AG04450 (cell line): ENCODE measurements around the gene PANX2. TPM values are rescaled to one million over a fixed set of nuclear protein-coding genes. Genes with fewer than 3 reads are reported as not detected.

ENCODE experiments used
- CTCF ChIA-PET: fragments of 300-600, 350-600 bp; formaldehyde crosslinking; extraction: SDS; loops from one replicate; lab custom pipeline; 2022; ENCODE audit warnings: antibody characterized with exemption, inconsistent platforms; lab: Charles Lee
- POLR2A ChIA-PET: fragments of 350-600 bp; formaldehyde crosslinking; extraction: SDS; loops from one replicate; lab custom pipeline; 2021; ENCODE audit warnings: antibody characterized with exemption, inconsistent platforms; lab: Yijun Ruan, JAX
- DNase-seq: peaks from one replicate; pipeline ENCODE4 v3.0.0-alpha.2; 2011; ENCODE audit warnings: low read depth, low spot score
- H3K27ac ChIP-seq: one replicate; pipeline ENCODE4 v1.5.1; 2012; ENCODE audit warnings: low read depth, low read length, control low read depth
- H3K27me3 ChIP-seq: one replicate; pipeline ENCODE4 v1.6.0; 2012; ENCODE audit warnings: low read length; ENCODE audit not compliant: control insufficient read depth, insufficient read depth
- H3K4me3 ChIP-seq: 2 replicates; pipeline ENCODE4 v1.5.1; 2011; ENCODE audit warnings: mild to moderate bottlenecking, low read depth, low read length, control low read depth
- H3K9me3 ChIP-seq: 2 replicates; pipeline ENCODE4 v1.5.1; 2012; ENCODE audit warnings: low read length; ENCODE audit not compliant: control insufficient read depth, insufficient read depth
- CTCF ChIP-seq: IDR thresholded peaks from 2 replicates; pipeline ENCODE4 v1.5.1; 2011; ENCODE audit warnings: low read depth, low read length, control low read depth, inconsistent platforms
- polyA plus RNA-seq: library from polyadenylated mRNA; depleted of rRNA; stranded (reverse); fragments of >200 nt; gene quantifications from 2 replicates; pipeline ENCODE4 v1.2.3, GENCODE V29; 2011

Gene PANX2
- polyA plus RNA-seq, 1 experiment = 0.93 TPM

- no peak for TF ChIP-seq CTCF
- ChIA-PET CTCF (interaction anchor here (0.6 kb wide), 1 partner anchor 206 kb away, joined by 3 read pairs; no protein-coding TSS in a partner anchor), POLR2A (no interaction called here)
- H3K27ac ChIP-seq = peak overlapping the region; percentile 39
- no peaks in the 10 kb centered on the region for H3K27me3 ChIP-seq
- no peaks in the 10 kb centered on the region; the same call in 1 of the 2 replicates for H3K9me3 ChIP-seq
- DNase-seq = no peak
- peak overlapping the region; percentile 42 for H3K4me3 ChIP-seq
Observed at GRCh38 chr22:50190941-50191741, 20.6 kb downstream of the PANX2 start.

DNA sequence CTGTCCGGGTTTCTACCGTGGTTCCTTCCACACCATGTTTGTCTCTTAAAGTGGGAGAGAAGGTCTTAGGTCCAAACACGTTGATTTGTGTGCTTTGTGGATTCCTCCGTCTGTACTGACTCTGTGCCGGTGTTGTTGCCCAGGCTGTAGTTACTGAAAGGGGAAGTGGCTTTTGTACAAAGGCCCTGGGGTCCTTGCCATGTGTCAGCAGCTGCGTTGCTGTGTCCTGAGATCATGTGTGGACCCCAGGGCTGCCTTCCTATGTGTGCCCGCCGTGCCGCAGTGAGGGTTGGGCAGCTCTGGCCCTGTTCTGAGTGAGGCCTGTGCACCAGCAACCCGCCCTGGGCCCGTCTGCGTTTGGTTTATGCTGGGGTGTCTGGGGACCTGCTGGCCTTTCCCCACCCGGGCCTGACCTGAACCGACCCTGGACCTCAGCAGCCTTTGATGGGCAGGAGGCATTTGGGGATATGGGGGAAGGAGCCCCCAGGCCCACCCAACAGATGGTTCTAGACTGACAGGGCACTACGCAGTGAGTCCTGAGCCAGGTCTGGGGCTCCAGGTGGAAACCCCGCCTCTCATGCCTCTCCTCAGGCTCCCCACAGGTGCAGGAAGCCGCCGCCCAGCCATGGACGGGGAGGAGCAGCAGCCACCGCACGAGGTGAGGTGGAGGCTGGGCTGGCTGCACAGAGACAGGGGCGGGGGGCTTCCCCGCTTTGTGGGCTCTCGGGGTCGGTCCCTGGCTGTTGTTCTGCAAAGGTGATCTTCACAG lies 22.1 kb downstream of the PANX2 start:
- no peak overlapping the region for H3K4me3 ChIP-seq
- no peak for DNase-seq
- ChIA-PET CTCF (no interaction called here), POLR2A (no interaction called here)
- H3K27ac ChIP-seq = no peak overlapping the region
- H3K27me3 ChIP-seq = no peaks in the 10 kb centered on the region
- TF ChIP-seq CTCF = no peak
- no peaks in the 10 kb centered on the region; the same call in 1 of the 2 replicates for H3K9me3 ChIP-seq

GRCh38 chr22:50193621-50194020 lies 23.1 kb downstream of the PANX2 start:
- no peak for DNase-seq
- POLR2A ChIA-PET = no interaction called here
- H3K27ac ChIP-seq = no peak overlapping the region

DNA sequence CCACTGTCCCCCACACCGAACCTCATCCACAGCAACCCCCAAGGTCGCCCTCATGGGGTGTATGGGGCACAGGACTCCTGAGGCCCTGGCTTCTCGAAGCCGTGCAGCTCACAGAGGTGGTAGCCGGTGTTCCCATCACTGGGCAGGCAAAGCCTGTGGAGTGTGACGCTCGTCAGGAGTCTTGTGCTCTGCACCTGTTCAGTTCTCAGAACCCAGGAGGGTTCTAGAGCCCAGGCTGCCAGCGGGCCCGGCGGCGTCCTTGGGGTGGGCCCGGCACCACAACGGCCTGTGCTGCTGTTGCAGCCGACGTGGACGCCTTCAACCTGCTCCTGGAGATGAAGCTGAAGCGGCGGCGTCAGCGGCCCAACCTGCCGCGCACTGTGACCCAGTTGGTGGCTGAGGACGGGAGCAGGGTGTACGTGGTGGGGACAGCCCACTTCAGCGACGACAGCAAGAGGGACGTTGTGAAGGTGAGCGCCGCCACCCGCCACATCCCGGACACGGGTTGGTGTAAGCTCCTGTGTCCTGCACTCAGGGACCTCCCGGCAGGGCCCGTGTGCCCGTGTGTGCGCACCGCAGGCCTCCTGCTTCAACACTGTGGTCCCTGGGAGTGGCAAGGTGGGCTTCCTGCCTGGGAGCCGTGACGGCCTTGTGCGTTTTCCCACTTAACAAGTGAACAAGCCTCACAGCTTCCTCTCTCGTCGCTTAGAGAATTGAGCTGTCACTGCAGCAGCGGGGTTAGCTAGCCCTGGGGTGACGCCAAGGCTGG lies 23.7 kb downstream of the PANX2 start:
- Histone ChIP-seq H3K9me3 (no peaks in the 10 kb centered on the region; the same call in 1 of the 2 replicates), H3K27me3 (no peaks in the 10 kb centered on the region), H3K4me3 (no peak overlapping the region), H3K27ac (no peak overlapping the region)
- POLR2A ChIA-PET = no interaction called here
- DNase-seq = no peak
- no peak for TF ChIP-seq CTCF
- CTCF ChIA-PET = no interaction called here

More at GRCh38 chr22:50193621-50194020, 23.1 kb downstream of the PANX2 start:
- H3K4me3 ChIP-seq = no peak overlapping the region
- H3K27me3 ChIP-seq = no peaks in the 10 kb centered on the region
- no peaks in the 10 kb centered on the region; the same call in 1 of the 2 replicates for H3K9me3 ChIP-seq
- CTCF ChIA-PET = no interaction called here
- no peak for TF ChIP-seq CTCF
